ENCODE results near the gene SIRT2.
A peak's percentile ranks its signal among the peaks of the same experiment; 100 is the strongest.

GRCh38 chr19:38929929-38930775 is 30.7 kb upstream of the SIRT2 start, which contains the start of gene SARS2:
- peak; percentile 99 to 100 for TF ChIP-seq CTCF (IDR thresholded peaks at IDR 0.05)
- no peak for TF ChIP-seq POLR2A (IDR thresholded peaks at IDR 0.05)
- peak in 2 of 3 donors; percentile 8 to 46 for TF ChIP-seq POLR2AphosphoS5 (IDR thresholded peaks at IDR 0.05)
